GM12875 (cell line): Measurements from ENCODE around the gene FLRT1.

ENCODE experiments used
- H3K4me3 ChIP-seq: one replicate; pipeline ENCODE4 v1.5.1; 2011; ENCODE audit warnings: low read depth, low read length, control low read depth
- CTCF ChIP-seq: IDR thresholded peaks from 2 replicates; pipeline ENCODE4 v1.5.1; 2011; ENCODE audit warnings: low read depth, mild to moderate bottlenecking, control low read depth, inconsistent platforms, low read length, moderate library complexity, borderline replicate concordance; ENCODE audit not compliant: insufficient read depth

Gene FLRT1

DNA sequence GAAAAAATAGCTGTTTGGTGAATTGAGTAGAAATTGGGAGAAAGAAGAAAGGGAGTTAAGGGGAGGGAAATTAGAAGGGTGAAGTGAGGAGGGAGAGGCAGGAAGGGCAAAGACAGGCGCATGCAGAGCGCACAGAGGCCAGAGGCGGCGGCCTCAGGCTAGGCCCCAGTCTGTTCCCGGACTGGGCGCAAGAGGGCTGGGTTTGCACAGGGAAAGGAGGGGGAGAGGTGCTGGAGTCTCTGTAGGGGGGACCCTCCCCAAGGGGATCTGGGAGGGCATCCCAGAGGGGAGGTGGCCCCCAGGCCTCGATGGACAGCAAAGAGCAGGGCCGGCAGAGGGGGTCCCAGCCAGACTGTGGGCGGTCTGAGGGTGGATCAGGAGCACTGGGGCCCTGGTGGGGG is 1.3 kb upstream of the FLRT1 start:
- H3K4me3 ChIP-seq = no peak overlapping the region
- no peak for TF ChIP-seq CTCF

GRCh38 chr11:64035081-64035524 is 628 bp upstream of the FLRT1 start:
- TF ChIP-seq CTCF = no peak
- H3K4me3 ChIP-seq = no peak overlapping the region

- TF ChIP-seq CTCF = no peak
- no peak overlapping the region for H3K4me3 ChIP-seq
These were observed 626 bp downstream of the FLRT1 start for GRCh38 chr11:64036087-64037026.

DNA sequence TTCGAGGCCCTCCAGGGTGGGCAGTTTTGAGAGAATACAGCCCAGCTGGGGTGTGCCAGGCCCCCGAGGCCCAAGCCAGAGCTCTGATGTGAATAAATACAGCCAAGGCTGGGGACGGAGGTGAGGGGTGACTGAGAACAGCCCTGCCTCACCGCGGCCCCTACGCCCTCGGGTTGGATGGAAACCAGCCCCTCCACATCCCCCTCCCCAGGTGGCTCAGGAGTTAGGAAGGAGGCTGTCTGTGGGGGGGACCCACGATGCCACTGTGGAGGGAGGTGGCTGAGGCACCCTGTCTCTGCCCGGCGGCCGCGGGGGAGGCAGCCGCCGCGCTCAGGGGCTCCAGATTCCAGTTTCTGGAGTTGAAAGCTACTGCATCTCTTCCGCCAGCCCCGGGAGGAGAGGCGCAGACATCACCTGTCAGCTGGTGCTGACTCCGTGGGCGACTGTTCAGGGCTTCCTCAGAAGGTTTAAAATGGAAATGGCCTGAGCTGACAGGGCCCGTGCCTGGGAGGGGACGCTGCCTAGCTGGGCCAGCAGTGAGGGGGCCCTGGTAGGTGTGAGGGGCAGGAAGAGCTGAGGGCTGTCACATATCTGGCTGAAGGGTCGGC is 1.4 kb downstream of the FLRT1 start:
- no peak for TF ChIP-seq CTCF
- no peak overlapping the region for H3K4me3 ChIP-seq

GRCh38 chr11:64038500-64038899 is 2.8 kb downstream of the FLRT1 start:
- H3K4me3 ChIP-seq = no peak overlapping the region
- TF ChIP-seq CTCF = no peak

DNA sequence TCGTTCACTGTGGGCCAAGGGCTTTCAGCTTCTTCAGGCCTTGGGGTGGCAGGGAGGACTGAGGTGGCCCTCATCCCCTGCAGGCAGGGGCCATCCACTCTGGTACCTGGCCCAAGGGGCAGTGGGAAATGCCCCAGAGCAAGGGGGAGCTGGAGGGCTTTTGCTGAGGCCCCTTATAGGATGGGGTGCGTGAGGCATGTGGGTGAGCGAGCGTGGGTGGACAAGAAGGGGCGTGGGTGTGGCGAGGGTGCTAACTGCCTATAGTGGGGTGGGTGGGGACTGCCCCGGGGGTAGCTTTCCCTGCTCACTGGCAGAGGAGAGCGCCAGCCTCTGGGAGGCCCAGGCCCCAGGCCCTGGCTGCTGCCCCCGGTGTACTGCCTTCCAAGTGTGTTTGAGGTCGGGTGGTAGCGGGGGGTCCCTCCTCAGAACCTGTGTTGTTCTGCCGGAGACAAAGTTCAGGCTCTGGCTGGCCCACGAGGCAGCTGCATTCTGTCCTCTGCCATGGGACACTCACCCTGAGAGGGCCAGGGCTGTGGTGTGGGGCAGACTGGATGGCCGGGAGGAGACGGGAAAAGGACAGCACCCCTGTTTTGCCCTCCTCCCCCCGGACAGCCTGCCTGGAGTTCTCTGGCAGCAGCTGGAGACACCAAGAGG is 3.4 kb downstream of the FLRT1 start:
- no peak for TF ChIP-seq CTCF
- H3K4me3 ChIP-seq = no peak overlapping the region
